SK-N-SH (cell line): ENCODE data around the gene TOX2. TPM values are rescaled to one million over a fixed set of nuclear protein-coding genes. Genes with fewer than 3 reads are reported as not detected.
A peak's percentile ranks its signal among the peaks of the same experiment; 100 is the strongest.

ENCODE experiments used
- CTCF ChIA-PET: fragments of 300-600, 350-600 bp; formaldehyde crosslinking; extraction: SDS; loops from one replicate; lab custom pipeline; 2021; lab: Yijun Ruan, JAX
- POLR2A ChIA-PET: fragments of 350-600 bp; sonication (Branson Sonifier 250); formaldehyde crosslinking; extraction: SDS; loops from one replicate; lab custom pipeline; 2020; ENCODE audit warnings: antibody characterized with exemption, inconsistent platforms; lab: Yijun Ruan, JAX
- DNase-seq: peaks from one replicate; pipeline ENCODE4 v3.0.0; 2012
- H2AFZ ChIP-seq: fragments of 200-600 bp; sonication (generic); 2 replicates; pipeline ENCODE4 v1.8.1; 2016; ENCODE audit warnings: antibody characterized with exemption, mild to moderate bottlenecking, low read depth
- H3F3A ChIP-seq: fragments of 200-600 bp; sonication (generic); replicated peaks from 2 replicates; pipeline ENCODE3; 2016; ENCODE audit warnings: antibody characterized with exemption, mild to moderate bottlenecking; ENCODE audit not compliant: insufficient read depth
- H3K27ac ChIP-seq, 2 experiments: fragments of 200-500 bp in 1 of 2; fragments of 200-600 bp in 1 of 2; sonication (Bioruptor generic) in 1 of 2; sonication (generic), shearing (Covaris generic) in 1 of 2; 2 replicates each; pipeline versions ENCODE4 v1.5.1 to v1.6.1; 2014 to 2016; ENCODE audit warnings: low read depth in 2 of 2, inconsistent platforms in 1 of 2, low read length in 1 of 2, mild to moderate bottlenecking in 1 of 2, mixed read lengths in 1 of 2
- H3K27me3 ChIP-seq: fragments of 200-600 bp; sonication (generic), shearing (Covaris generic); 2 replicates; pipeline ENCODE4 v1.6.1; 2016; ENCODE audit warnings: mixed run types; ENCODE audit not compliant: insufficient read depth
- H3K36me3 ChIP-seq, 2 experiments: fragments of 200-500 bp in 1 of 2; fragments of 200-600 bp in 1 of 2; sonication (Bioruptor generic) in 1 of 2; sonication (generic) in 1 of 2; replicated peaks in 1 of 2; 2 replicates each; pipeline versions ENCODE3 to v1.5.1; 2014 to 2016; ENCODE audit warnings: low read length in 1 of 2, mild to moderate bottlenecking in 1 of 2; ENCODE audit not compliant: insufficient read depth in 2 of 2, control insufficient read depth in 1 of 2
- H3K4me1 ChIP-seq, 2 experiments: fragments of 200-500 bp in 1 of 2; fragments of 200-600 bp in 1 of 2; sonication (Bioruptor generic) in 1 of 2; sonication (generic), shearing (Covaris generic) in 1 of 2; 2 replicates each; pipeline versions ENCODE4 v1.5.1 to v1.6.1; 2014 to 2016; ENCODE audit warnings: low read depth in 1 of 2, low read length in 1 of 2, mixed run types in 1 of 2; ENCODE audit not compliant: insufficient read depth in 2 of 2, control insufficient read depth in 1 of 2
- H3K4me2 ChIP-seq: fragments of 200-600 bp; sonication (generic), shearing (Covaris generic); 2 replicates; pipeline ENCODE4 v1.6.1; 2017; ENCODE audit warnings: mixed run types
- H3K4me3 ChIP-seq, 2 experiments: fragments of 200-500 bp in 1 of 2; fragments of 200-600 bp in 1 of 2; sonication (Bioruptor generic) in 1 of 2; sonication (generic), shearing (Covaris generic) in 1 of 2; 2 replicates each; pipeline versions ENCODE4 v1.5.1 to v1.8.1; 2014 to 2016; ENCODE audit warnings: low read depth in 2 of 2, inconsistent platforms in 1 of 2, low read length in 1 of 2, mild to moderate bottlenecking in 1 of 2, mixed read lengths in 1 of 2, moderate library complexity in 1 of 2
- H3K79me2 ChIP-seq: fragments of 200-600 bp; sonication (generic); 2 replicates; pipeline ENCODE4 v1.8.1; 2017; ENCODE audit warnings: mild to moderate bottlenecking; ENCODE audit not compliant: insufficient read depth
- H3K9ac ChIP-seq: fragments of 200-600 bp; sonication (generic); 2 replicates; pipeline ENCODE4 v1.6.1; 2017; ENCODE audit warnings: mixed run types
- H3K9me2 ChIP-seq: fragments of 200-600 bp; sonication (generic); 2 replicates; pipeline ENCODE4 v1.6.1; 2017; ENCODE audit warnings: mixed run types
- H3K9me3 ChIP-seq: fragments of 200-600 bp; sonication (generic); 2 replicates; pipeline ENCODE4 v1.6.1; 2017; ENCODE audit warnings: mixed run types, mild to moderate bottlenecking, moderate library complexity
- H4K20me1 ChIP-seq: fragments of 200-600 bp; sonication (generic); 2 replicates; pipeline ENCODE4 v1.6.1; 2017; ENCODE audit warnings: mild to moderate bottlenecking, mixed run types; ENCODE audit not compliant: insufficient read depth
- CHD2 ChIP-seq: fragments of 150-350 bp; IDR thresholded peaks from 2 replicates; pipeline ENCODE4 v1.6.1; 2018; ENCODE audit warnings: low read length; ENCODE audit not compliant: partially characterized antibody
- ELF1 ChIP-seq: IDR thresholded peaks from 2 replicates; pipeline ENCODE4 v1.4.0; 2012
- EP300 ChIP-seq, 2 experiments: IDR thresholded peaks; 2 replicates each; pipeline versions ENCODE4 v1.4.0 to v1.6.1; 2012; ENCODE audit warnings: borderline replicate concordance in 1 of 2, low read depth in 1 of 2, low read length in 1 of 2
- EZH2phosphoT487 ChIP-seq: fragments of 200-600 bp; sonication (generic); IDR thresholded peaks from 2 replicates; pipeline ENCODE4 v1.6.1; 2017; ENCODE audit warnings: low read depth, mixed run types, mild to moderate bottlenecking, antibody characterized with exemption, moderate library complexity, borderline replicate concordance
- GABPA ChIP-seq: IDR thresholded peaks from 2 replicates; pipeline ENCODE4 v1.4.0; 2012; ENCODE audit warnings: low read depth, mild to moderate bottlenecking
- GATA2 ChIP-seq: sonication (generic); formaldehyde crosslinking; IDR thresholded peaks from 2 replicates; pipeline ENCODE4 v1.5.0; 2020; ENCODE audit warnings: mild to moderate bottlenecking, missing genetic modification reagents
- MXI1 ChIP-seq: IDR thresholded peaks from 2 replicates; pipeline ENCODE4 v1.6.1; 2012; ENCODE audit warnings: mild to moderate bottlenecking, low read depth, low read length, improper control_type of control experiment
- NRF1 ChIP-seq: IDR thresholded peaks from 2 replicates; pipeline ENCODE4 v1.6.1; 2012; ENCODE audit warnings: low read depth, mild to moderate bottlenecking, low read length
- PBX3 ChIP-seq: IDR thresholded peaks from 2 replicates; pipeline ENCODE4; 2012
- POLR2AphosphoS5 ChIP-seq: IDR thresholded peaks from 2 replicates; pipeline ENCODE4 v1.6.1; 2012; ENCODE audit warnings: low read depth, low read length
- RAD21 ChIP-seq: IDR thresholded peaks from 2 replicates; pipeline ENCODE4 v1.6.1; 2012; ENCODE audit warnings: mild to moderate bottlenecking, low read length
- RCOR1 ChIP-seq: fragments of 150-350 bp; IDR thresholded peaks from 2 replicates; pipeline ENCODE4 v1.6.1; 2017; ENCODE audit warnings: antibody characterized with exemption, low read length
- REST ChIP-seq: IDR thresholded peaks from 2 replicates; pipeline ENCODE4 v1.6.1; 2012; ENCODE audit warnings: mild to moderate bottlenecking, low read depth, low read length, moderate library complexity
- RXRA ChIP-seq: IDR thresholded peaks from 2 replicates; pipeline ENCODE4 v1.4.0; 2012; ENCODE audit warnings: low read depth, mild to moderate bottlenecking, borderline replicate concordance
- SIN3A ChIP-seq: IDR thresholded peaks from 2 replicates; pipeline ENCODE4 v1.6.1; 2012; ENCODE audit warnings: low read depth, mild to moderate bottlenecking, low read length, moderate library complexity, borderline replicate concordance
- SMC3 ChIP-seq: IDR thresholded peaks from 2 replicates; pipeline ENCODE4 v1.6.1; 2012; ENCODE audit warnings: low read depth, low read length, improper control_type of control experiment
- USF2 ChIP-seq: fragments of 150-350 bp; IDR thresholded peaks from 2 replicates; pipeline ENCODE4 v1.6.1; 2017; ENCODE audit warnings: antibody characterized with exemption, low read length, low read depth, borderline replicate concordance
- WGBS: methylation state at CpG from one replicate; pipeline ENCODE4 v1.1.6; 2017; ENCODE audit warnings: low lambda C conversion rate; 5-methylcytosine and 5-hydroxymethylcytosine counted together
- polyA plus RNA-seq, 3 experiments: library from polyadenylated mRNA; depleted of rRNA; stranded (reverse); fragments of >200 nt; gene quantifications; 2 replicates each; pipeline ENCODE4 v1.2.3, GENCODE V29; 2012

TOX2 gene
- polyA plus RNA-seq, 1 of the 3 experiments (the other 2 are of a cell fraction): 15.4 TPM

GRCh38 chr20:43939762-43940121, 25.1 kb downstream of the TOX2 start:
- Histone ChIP-seq H3K4me1 (peaks cover 25 to 55% of the 10 kb centered on the region in 2 experiments; a peak in 3 of 4 replicates), H3K27ac (peak overlapping the region in 1 of 2 experiments; percentile 64; a peak in 2 of 4 replicates), H3K27me3 (no peaks in the 10 kb centered on the region), H4K20me1 (no peaks in the 10 kb centered on the region), H3F3A (peaks cover 5% of the 10 kb centered on the region), H3K9me2 (no peaks in the 10 kb centered on the region), H3K9me3 (no peaks in the 10 kb centered on the region), H3K4me2 (peak overlapping the region; percentile 46), H3K36me3 (no peaks in the 10 kb centered on the region), H2AFZ (no peak overlapping the region), H3K79me2 (no peaks in the 10 kb centered on the region), H3K9ac (no peak overlapping the region; the same call in 1 of the 2 replicates), H3K4me3 (no peak overlapping the region)
- no peak for DNase-seq
- no peak for TF ChIP-seq ELF1
- no peak for TF ChIP-seq RCOR1
- TF ChIP-seq EP300 (IDR thresholded peaks at IDR 0.05; ENCODE audit: borderline replicate concordance in 1 of 2, low read depth in 1 of 2, low read length in 1 of 2): no peak
- no peak for TF ChIP-seq USF2
- TF ChIP-seq GABPA: no peak
- TF ChIP-seq NRF1: no peak
- no peak for TF ChIP-seq RXRA
- no peak for TF ChIP-seq MXI1
- no peak for TF ChIP-seq RAD21
- TF ChIP-seq PBX3: no peak
- TF ChIP-seq REST: no peak
- TF ChIP-seq SIN3A: no peak
- TF ChIP-seq EZH2phosphoT487: no peak
- TF ChIP-seq POLR2AphosphoS5: no peak
- no peak for TF ChIP-seq GATA2 (CRISPR knock-in tag)
- no peak for TF ChIP-seq CHD2
- no peak for TF ChIP-seq SMC3
- POLR2A ChIA-PET: interaction anchor here (0.5 kb wide), 1 partner anchor 12 kb away, joined by 3 read pairs; no protein-coding TSS in a partner anchor
- CTCF ChIA-PET: interaction anchor here (1.1 kb wide), 1 partner anchor 15 kb away, joined by 3 read pairs; no protein-coding TSS in a partner anchor
- 33% methylated on average over 1 of the region's 1 CpG for WGBS
